NCI-H2196 treated with DMSO at 0.1 percent for 48 hours (cell line): ENCODE data around the gene DQX1.
"Not testable (repeated sequence)": the region's sequence is repeated elsewhere in the genome, so short reads cannot be mapped to it uniquely, and the experiment has no call there.

ENCODE experiments used
- DNase-seq: peaks from one replicate; lab custom pipeline; 2025; ENCODE audit not compliant: unreplicated experiment; lab: John Stamatoyannopoulos, UW

The DQX1 gene

GRCh38 chr2:74470742-74471141 lies 55.3 kb downstream of the DQX1 start:
- not testable (repeated sequence) for DNase-seq
